Peyer's patch (tissue), 4 donors: ENCODE data around the gene SPINK4.

Experiments used
- POLR2A ChIP-seq, 2 donors: fragments of 450-650 bp; IDR thresholded peaks; one replicate each; pipeline ENCODE4 v1.5.1; 2017; ENCODE audit warnings: antibody characterized with exemption in 2 of 2, mild to moderate bottlenecking in 2 of 2, moderate library complexity in 2 of 2
- TF ChIP-seq, protein P1 (sequence below), 6 experiments: fragments of 450-650 bp in 4 of 6; fragments of 200-600 bp in 2 of 6; sonication (generic) in 1 of 6; IDR thresholded peaks; one replicate each; pipeline ENCODE4 v1.5.1; 2017 to 2019; ENCODE audit warnings: antibody characterized with exemption in 6 of 6, mild to moderate bottlenecking in 3 of 6, moderate library complexity in 1 of 6

DNA sequence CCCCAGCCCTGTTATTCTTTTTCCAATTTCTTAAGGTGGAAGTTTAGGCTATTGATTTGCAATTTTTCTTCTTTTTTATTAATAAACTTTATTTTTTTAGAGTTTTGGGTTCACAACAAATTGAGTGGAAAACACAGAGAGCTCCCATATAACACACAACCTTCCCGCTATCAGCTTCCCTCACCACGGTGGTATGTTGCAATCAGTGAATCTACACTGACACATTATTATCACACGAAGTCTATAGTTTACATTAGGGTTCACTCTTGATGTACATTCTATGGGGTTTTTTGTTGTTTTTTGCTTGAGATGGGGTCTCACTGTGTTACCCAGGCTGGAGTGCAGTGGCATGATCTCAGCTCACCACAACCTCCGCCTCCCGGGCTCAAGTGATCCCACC is 45.5 kb downstream of the SPINK4 start:
- no peak for TF ChIP-seq POLR2A (IDR thresholded peaks at IDR 0.05)
- TF ChIP-seq, protein P1, sequence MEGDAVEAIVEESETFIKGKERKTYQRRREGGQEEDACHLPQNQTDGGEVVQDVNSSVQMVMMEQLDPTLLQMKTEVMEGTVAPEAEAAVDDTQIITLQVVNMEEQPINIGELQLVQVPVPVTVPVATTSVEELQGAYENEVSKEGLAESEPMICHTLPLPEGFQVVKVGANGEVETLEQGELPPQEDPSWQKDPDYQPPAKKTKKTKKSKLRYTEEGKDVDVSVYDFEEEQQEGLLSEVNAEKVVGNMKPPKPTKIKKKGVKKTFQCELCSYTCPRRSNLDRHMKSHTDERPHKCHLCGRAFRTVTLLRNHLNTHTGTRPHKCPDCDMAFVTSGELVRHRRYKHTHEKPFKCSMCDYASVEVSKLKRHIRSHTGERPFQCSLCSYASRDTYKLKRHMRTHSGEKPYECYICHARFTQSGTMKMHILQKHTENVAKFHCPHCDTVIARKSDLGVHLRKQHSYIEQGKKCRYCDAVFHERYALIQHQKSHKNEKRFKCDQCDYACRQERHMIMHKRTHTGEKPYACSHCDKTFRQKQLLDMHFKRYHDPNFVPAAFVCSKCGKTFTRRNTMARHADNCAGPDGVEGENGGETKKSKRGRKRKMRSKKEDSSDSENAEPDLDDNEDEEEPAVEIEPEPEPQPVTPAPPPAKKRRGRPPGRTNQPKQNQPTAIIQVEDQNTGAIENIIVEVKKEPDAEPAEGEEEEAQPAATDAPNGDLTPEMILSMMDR (IDR thresholded peaks at IDR 0.05) = no peak
